GM21515 (cell line): Measurements from ENCODE around the gene NDUFB11.
"Not testable (repeated sequence)": the region's sequence is repeated elsewhere in the genome, so short reads cannot be mapped to it uniquely, and the experiment has no call there.

ENCODE experiments used
- ATAC-seq: cut with Tn5 transposase; IDR thresholded peaks from one replicate; pipeline ENCODE4 v1.9.1; 2021; ENCODE audit not compliant: unreplicated experiment

NDUFB11 gene

GRCh38 chrX:47146936-47147859 is 2.7 kb upstream of the NDUFB11 start:
- no peak for ATAC-seq

- no peak for ATAC-seq
These were observed 1.8 kb upstream of the NDUFB11 start for GRCh38 chrX:47146121-47146935.

- ATAC-seq, result peak; percentile 36
These were observed 1.1 kb upstream of the NDUFB11 start for GRCh38 chrX:47145395-47146120.

- ATAC-seq, result peak; percentile 10
These were observed 442 bp downstream of the NDUFB11 start for GRCh38 chrX:47143894-47144625.

GRCh38 chrX:47138171-47138570 is 6.3 kb downstream of the NDUFB11 start:
- ATAC-seq, result no peak

- ATAC-seq, result not testable (repeated sequence)
These were observed 8.9 kb downstream of the NDUFB11 start for GRCh38 chrX:47135650-47136049.

GRCh38 chrX:47133493-47133892 is 11.0 kb downstream of the NDUFB11 start:
- no peak for ATAC-seq

GRCh38 chrX:47129899-47130358 is 14.6 kb downstream of the NDUFB11 start:
- ATAC-seq, result no peak

GRCh38 chrX:47129157-47129898 is 15.2 kb downstream of the NDUFB11 start:
- ATAC-seq, result peak; percentile 99

GRCh38 chrX:47124466-47124865 is 20.0 kb downstream of the NDUFB11 start:
- ATAC-seq, result not testable (repeated sequence)

- not testable (repeated sequence) for ATAC-seq
These were observed 27.9 kb downstream of the NDUFB11 start for GRCh38 chrX:47116551-47117110.

GRCh38 chrX:47112316-47112954 is 32.1 kb downstream of the NDUFB11 start:
- no peak for ATAC-seq

- ATAC-seq, result not testable (repeated sequence)
These were observed 33.4 kb downstream of the NDUFB11 start for GRCh38 chrX:47110936-47111615.

GRCh38 chrX:47101206-47101605 is 43.3 kb downstream of the NDUFB11 start:
- ATAC-seq, result no peak

GRCh38 chrX:47098338-47099094 is 46.0 kb downstream of the NDUFB11 start:
- no peak for ATAC-seq

GRCh38 chrX:47097018-47097417 is 47.5 kb downstream of the NDUFB11 start:
- ATAC-seq, result no peak

- no peak for ATAC-seq
These were observed 50.6 kb downstream of the NDUFB11 start for GRCh38 chrX:47093860-47094259.

GRCh38 chrX:47093248-47093647 is 51.3 kb downstream of the NDUFB11 start:
- ATAC-seq, result no peak
